ENCODE measurements around the gene TOMM20. TPM values are rescaled to one million over a fixed set of nuclear protein-coding genes. Genes with fewer than 3 reads are reported as not detected.
"Not testable (repeated sequence)": the region's sequence is repeated elsewhere in the genome, so short reads cannot be mapped to it uniquely, and the experiment has no call there.

TOMM20 gene
- total RNA-seq, 1 experiment from 2014 or later, result 197 TPM

DNA sequence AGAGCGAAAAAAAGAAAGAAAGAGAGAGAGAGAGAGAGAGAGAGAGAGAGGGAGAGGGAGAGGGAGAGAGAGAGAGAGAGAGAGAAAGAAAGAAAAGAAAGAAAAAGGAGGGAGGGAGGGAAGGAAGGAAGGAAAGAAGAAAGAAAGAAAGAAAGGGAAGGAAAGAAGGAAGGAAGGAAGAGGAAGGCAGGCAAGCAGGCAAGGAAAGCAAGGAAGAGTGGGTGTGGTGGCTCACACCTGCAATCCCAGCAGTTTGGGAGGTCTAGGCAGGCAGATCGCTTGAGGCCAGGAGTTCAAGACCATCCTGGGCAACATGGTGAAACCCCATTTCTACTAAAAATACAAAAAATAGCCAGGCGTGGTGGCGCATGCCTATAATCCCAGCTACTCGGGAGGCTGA is 47.8 kb downstream of the TOMM20 start:
- not testable (repeated sequence) for H2BK120ac ChIP-seq (ENCODE audit: low read depth, low read length, poor library complexity, severe bottlenecking); H3K56ac ChIP-seq (ENCODE audit: insufficient read length, low read depth, low read length); H3K4me3 Mint-ChIP-seq; H3K4ac ChIP-seq (ENCODE audit: low read depth, low read length); H3K4me2 ChIP-seq (ENCODE audit: insufficient read depth, insufficient read length, low read length); H3K9me3 Mint-ChIP-seq; H3K79me2 ChIP-seq (ENCODE audit: insufficient read depth, low read length); H4K8ac ChIP-seq (replicated peaks; ENCODE audit: insufficient read length, low read depth, low read length); H3K36me3 Mint-ChIP-seq (ENCODE audit: insufficient read depth in 1 of 3, low read depth in 3 of 3); H2BK15ac ChIP-seq (ENCODE audit: low read depth, low read length); H2BK20ac ChIP-seq (ENCODE audit: low read depth, low read length, poor library complexity, severe bottlenecking); H3T11ph ChIP-seq (ENCODE audit: low read length); H3K23ac ChIP-seq (ENCODE audit: insufficient read length, low read depth, low read length); H3K27ac ChIP-seq (ENCODE audit: insufficient read length, low read depth, low read length); H4K91ac ChIP-seq (ENCODE audit: insufficient read length, low read depth, low read length); H3K79me1 ChIP-seq (ENCODE audit: insufficient read depth, low read depth, low read length, poor library complexity, severe bottlenecking); H2BK12ac ChIP-seq (ENCODE audit: insufficient read length, low read depth, low read length); H3K14ac ChIP-seq (ENCODE audit: insufficient read depth, low read length); DNase-seq; H3K23me2 ChIP-seq (ENCODE audit: insufficient read length, low read depth, low read length, poor library complexity, severe bottlenecking); H3K9ac ChIP-seq (ENCODE audit: extremely low read depth, insufficient read length, low read length); H4K5ac ChIP-seq (ENCODE audit: insufficient read length, low read depth, low read length); H2AFZ ChIP-seq (ENCODE audit: low read length); H3K18ac ChIP-seq (ENCODE audit: insufficient read length, low read depth, low read length); H3K27me3 ChIP-seq (ENCODE audit: insufficient read depth, low read length); H2BK5ac ChIP-seq (ENCODE audit: insufficient read length, low read length); H3K27me3 Mint-ChIP-seq (ENCODE audit: low read depth); H3K9me3 ChIP-seq (ENCODE audit: control insufficient read depth, low read depth, low read length); H2AK5ac ChIP-seq (ENCODE audit: insufficient read length, low read length); H4K20me1 ChIP-seq (ENCODE audit: control insufficient read depth, insufficient read depth, insufficient read length); H3K27ac Mint-ChIP-seq; H3K4me1 ChIP-seq (ENCODE audit: insufficient read depth, low read length)
- no CpG with 5 or more reads among the region's 5 CpGs for WGBS (ENCODE audit: extremely low coverage, insufficient read length, low lambda C conversion rate)
- H3K4me1 Mint-ChIP-seq, result peaks cover 13 to 14% of the 10 kb centered on the region in 2 experiments

DNA sequence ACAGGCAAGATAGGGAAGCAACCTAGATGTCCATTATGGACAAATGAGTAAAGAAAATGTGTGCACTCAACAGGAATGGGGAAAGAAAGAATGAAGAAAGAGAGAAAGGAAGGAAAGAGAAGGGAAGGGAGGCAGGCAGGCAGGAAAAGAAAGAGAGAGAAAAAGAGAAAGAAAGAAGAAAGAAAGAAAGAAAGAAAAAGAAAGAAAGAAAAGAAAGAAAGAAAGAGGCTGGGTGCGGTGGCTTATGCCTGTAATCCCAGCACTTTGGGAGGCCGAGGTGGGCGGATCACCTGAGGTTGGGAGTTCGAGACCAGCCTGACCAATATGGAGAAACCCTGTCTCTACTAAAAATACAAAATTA is 48.4 kb downstream of the TOMM20 start:
- not testable (repeated sequence) for H2AK5ac ChIP-seq (ENCODE audit: insufficient read length, low read length); H3K18ac ChIP-seq (ENCODE audit: insufficient read length, low read depth, low read length); H3K23me2 ChIP-seq (ENCODE audit: insufficient read length, low read depth, low read length, poor library complexity, severe bottlenecking); H3K9me3 Mint-ChIP-seq; H4K20me1 ChIP-seq (ENCODE audit: control insufficient read depth, insufficient read depth, insufficient read length); H3K27me3 ChIP-seq (ENCODE audit: insufficient read depth, low read length); H2BK12ac ChIP-seq (ENCODE audit: insufficient read length, low read depth, low read length); H4K5ac ChIP-seq (ENCODE audit: insufficient read length, low read depth, low read length); H3K27ac Mint-ChIP-seq; H2BK120ac ChIP-seq (ENCODE audit: low read depth, low read length, poor library complexity, severe bottlenecking); H3K36me3 Mint-ChIP-seq (ENCODE audit: insufficient read depth in 1 of 3, low read depth in 3 of 3); H4K91ac ChIP-seq (ENCODE audit: insufficient read length, low read depth, low read length); H3K56ac ChIP-seq (ENCODE audit: insufficient read length, low read depth, low read length); H3K9ac ChIP-seq (ENCODE audit: extremely low read depth, insufficient read length, low read length); H3K23ac ChIP-seq (ENCODE audit: insufficient read length, low read depth, low read length); H3K27me3 Mint-ChIP-seq (ENCODE audit: low read depth); H3K79me1 ChIP-seq (ENCODE audit: insufficient read depth, low read depth, low read length, poor library complexity, severe bottlenecking); H3K4me3 Mint-ChIP-seq; H3T11ph ChIP-seq (ENCODE audit: low read length); H3K4ac ChIP-seq (ENCODE audit: low read depth, low read length); H3K4me1 ChIP-seq (ENCODE audit: insufficient read depth, low read length); H2AFZ ChIP-seq (ENCODE audit: low read length); H4K8ac ChIP-seq (replicated peaks; ENCODE audit: insufficient read length, low read depth, low read length); H3K9me3 ChIP-seq (ENCODE audit: control insufficient read depth, low read depth, low read length); H2BK15ac ChIP-seq (ENCODE audit: low read depth, low read length); DNase-seq; H2BK20ac ChIP-seq (ENCODE audit: low read depth, low read length, poor library complexity, severe bottlenecking); H3K79me2 ChIP-seq (ENCODE audit: insufficient read depth, low read length); H2BK5ac ChIP-seq (ENCODE audit: insufficient read length, low read length); H3K27ac ChIP-seq (ENCODE audit: insufficient read length, low read depth, low read length); H3K14ac ChIP-seq (ENCODE audit: insufficient read depth, low read length); H3K4me2 ChIP-seq (ENCODE audit: insufficient read depth, insufficient read length, low read length)
- H3K4me1 Mint-ChIP-seq, result peaks cover 13 to 14% of the 10 kb centered on the region in 2 experiments
- no CpG with 5 or more reads among the region's 4 CpGs for WGBS (ENCODE audit: extremely low coverage, insufficient read length, low lambda C conversion rate)

Data from H9 (cell line).